OCI-LY1 (cell line): ENCODE measurements around the gene TTC24.

ENCODE experiments used
- H2AFZ ChIP-seq: fragments of 200-600 bp; sonication (generic), shearing (Covaris generic); 2 replicates; pipeline ENCODE4 v1.6.0; 2014; ENCODE audit warnings: antibody characterized with exemption, mild to moderate bottlenecking, low read length
- H3F3A ChIP-seq: fragments of 200-600 bp; sonication (generic), shearing (Covaris generic); 2 replicates; pipeline ENCODE4 v1.6.0; 2014; ENCODE audit warnings: mild to moderate bottlenecking, antibody characterized with exemption, low read length, moderate library complexity; ENCODE audit not compliant: insufficient read depth
- H3K27ac ChIP-seq: fragments of 200-600 bp; sonication (generic); 2 replicates; pipeline ENCODE4 v1.5.1; 2014; ENCODE audit warnings: low read length, mixed run types, mild to moderate bottlenecking, low read depth; ENCODE audit not compliant: poor library complexity, severe bottlenecking
- H3K27me3 ChIP-seq: fragments of 200-600 bp; sonication (generic); 2 replicates; pipeline ENCODE4 v1.6.0; 2014; ENCODE audit warnings: antibody characterized with exemption, mild to moderate bottlenecking, low read length, moderate library complexity; ENCODE audit not compliant: insufficient read depth
- H3K36me3 ChIP-seq: fragments of 200-600 bp; sonication (generic); 2 replicates; pipeline ENCODE4 v1.6.1; 2014; ENCODE audit warnings: mild to moderate bottlenecking, antibody characterized with exemption, low read length, moderate library complexity, mixed read lengths; ENCODE audit not compliant: insufficient read depth
- H3K4me1 ChIP-seq: fragments of 200-600 bp; sonication (generic); 2 replicates; pipeline ENCODE4 v1.5.1; 2014; ENCODE audit warnings: mild to moderate bottlenecking, low read length, moderate library complexity; ENCODE audit not compliant: insufficient read depth, severe bottlenecking
- H3K4me2 ChIP-seq: fragments of 200-600 bp; sonication (generic), shearing (Covaris generic); 2 replicates; pipeline ENCODE4 v1.6.1; 2014; ENCODE audit warnings: low read length
- H3K4me3 ChIP-seq: fragments of 200-600 bp; sonication (generic); 2 replicates; pipeline ENCODE4 v1.5.1; 2014; ENCODE audit warnings: low read length, low read depth, mild to moderate bottlenecking, mixed read lengths; ENCODE audit not compliant: poor library complexity, severe bottlenecking
- H3K79me2 ChIP-seq: fragments of 200-600 bp; shearing (Covaris generic); 2 replicates; pipeline ENCODE4 v1.6.1; 2016; ENCODE audit warnings: mixed run types, low read length, mixed read lengths; ENCODE audit not compliant: insufficient read depth
- H3K9ac ChIP-seq: fragments of 200-600 bp; sonication (generic), shearing (Covaris generic); 2 replicates; pipeline ENCODE4 v1.6.1; 2014; ENCODE audit warnings: mild to moderate bottlenecking, low read length, mixed read lengths
- H3K9me2 ChIP-seq: fragments of 200-600 bp; sonication (generic), shearing (Covaris generic); 2 replicates; pipeline ENCODE4 v1.6.1; 2014; ENCODE audit warnings: low read depth, mild to moderate bottlenecking, low read length, mixed read lengths
- H3K9me3 ChIP-seq: fragments of 200-600 bp; shearing (Covaris generic); 2 replicates; pipeline ENCODE4 v1.6.1; 2014; ENCODE audit warnings: low read length, mixed read lengths
- H4K20me1 ChIP-seq: fragments of 200-600 bp; sonication (generic), shearing (Covaris generic); 2 replicates; pipeline ENCODE4 v1.6.0; 2016; ENCODE audit warnings: mild to moderate bottlenecking, low read length; ENCODE audit not compliant: insufficient read depth
- CTCF ChIP-seq: fragments of 200-600 bp; sonication (generic), shearing (Covaris generic); IDR thresholded peaks from 2 replicates; pipeline ENCODE4 v1.5.1; 2017; ENCODE audit warnings: mild to moderate bottlenecking, antibody characterized with exemption, low read length, moderate library complexity, mixed read lengths
- EZH2 ChIP-seq: fragments of 200-600 bp; sonication (generic), shearing (Covaris generic); IDR thresholded peaks from 2 replicates; pipeline ENCODE4 v1.8.0; 2017; ENCODE audit warnings: borderline replicate concordance, mixed run types, mild to moderate bottlenecking, antibody characterized with exemption, low read length, moderate library complexity, mixed read lengths

The TTC24 gene

GRCh38 chr1:156594190-156594589 lies 14.7 kb downstream of the TTC24 start:
- Histone ChIP-seq H3K27ac (no peak overlapping the region), H2AFZ (no peak overlapping the region), H3K4me3 (no peak overlapping the region), H3K9me3 (no peaks in the 10 kb centered on the region), H3K9ac (no peak overlapping the region), H3K4me1 (peaks cover 24% of the 10 kb centered on the region), H3F3A (0 out of 2 replicates have a peak, but pooled peaks cover 4% of the 10 kb centered on the region), H3K79me2 (no peaks in the 10 kb centered on the region), H3K27me3 (no peaks in the 10 kb centered on the region), H4K20me1 (no peaks in the 10 kb centered on the region), H3K36me3 (peaks cover 59% of the 10 kb centered on the region), H3K4me2 (no peak overlapping the region), H3K9me2 (no peaks in the 10 kb centered on the region)
- TF ChIP-seq EZH2: no peak
- TF ChIP-seq CTCF: no peak

- Histone ChIP-seq H2AFZ (no peak overlapping the region), H3K79me2 (no peaks in the 10 kb centered on the region), H3K4me3 (no peak overlapping the region), H3K27me3 (no peaks in the 10 kb centered on the region), H3F3A (0 out of 2 replicates have a peak, but pooled peaks cover 4% of the 10 kb centered on the region), H3K9ac (no peak overlapping the region), H4K20me1 (no peaks in the 10 kb centered on the region), H3K36me3 (peaks cover 62% of the 10 kb centered on the region), H3K4me2 (no peak overlapping the region), H3K4me1 (peaks cover 30% of the 10 kb centered on the region), H3K9me2 (no peaks in the 10 kb centered on the region), H3K9me3 (no peaks in the 10 kb centered on the region), H3K27ac (no peak overlapping the region)
- TF ChIP-seq CTCF (no peak), EZH2 (no peak)
These were observed 15.5 kb downstream of the TTC24 start for GRCh38 chr1:156595016-156595415.

- no peaks in the 10 kb centered on the region for H3K79me2 ChIP-seq
- H2AFZ ChIP-seq: no peak overlapping the region
- H3K9me2 ChIP-seq: no peaks in the 10 kb centered on the region
- H3K9ac ChIP-seq: no peak overlapping the region
- peaks cover 62% of the 10 kb centered on the region for H3K36me3 ChIP-seq
- no peaks in the 10 kb centered on the region for H4K20me1 ChIP-seq
- H3K4me3 ChIP-seq: no peak overlapping the region
- no peak overlapping the region for H3K4me2 ChIP-seq
- no peak overlapping the region for H3K27ac ChIP-seq
- no peaks in the 10 kb centered on the region for H3K27me3 ChIP-seq
- TF ChIP-seq CTCF (no peak), EZH2 (no peak)
- H3F3A ChIP-seq: 0 out of 2 replicates have a peak, but pooled peaks cover 4% of the 10 kb centered on the region
- peaks cover 30% of the 10 kb centered on the region for H3K4me1 ChIP-seq
- no peaks in the 10 kb centered on the region for H3K9me3 ChIP-seq
These were observed 16.9 kb downstream of the TTC24 start for GRCh38 chr1:156596426-156596825.
